Inferior parietal cortex (tissue), 1 donor: ENCODE measurements around the gene LTA.
A peak's percentile ranks its signal among the peaks of the same experiment; 100 is the strongest.
"Not testable (repeated sequence)": the region's sequence is repeated elsewhere in the genome, so short reads cannot be mapped to it uniquely, and the experiment has no call there.

Experiments used
- DNase-seq: peaks from one replicate; pipeline ENCODE4 v3.0.0-alpha.2; 2016; ENCODE audit errors: extremely low spot score

The LTA gene

DNA sequence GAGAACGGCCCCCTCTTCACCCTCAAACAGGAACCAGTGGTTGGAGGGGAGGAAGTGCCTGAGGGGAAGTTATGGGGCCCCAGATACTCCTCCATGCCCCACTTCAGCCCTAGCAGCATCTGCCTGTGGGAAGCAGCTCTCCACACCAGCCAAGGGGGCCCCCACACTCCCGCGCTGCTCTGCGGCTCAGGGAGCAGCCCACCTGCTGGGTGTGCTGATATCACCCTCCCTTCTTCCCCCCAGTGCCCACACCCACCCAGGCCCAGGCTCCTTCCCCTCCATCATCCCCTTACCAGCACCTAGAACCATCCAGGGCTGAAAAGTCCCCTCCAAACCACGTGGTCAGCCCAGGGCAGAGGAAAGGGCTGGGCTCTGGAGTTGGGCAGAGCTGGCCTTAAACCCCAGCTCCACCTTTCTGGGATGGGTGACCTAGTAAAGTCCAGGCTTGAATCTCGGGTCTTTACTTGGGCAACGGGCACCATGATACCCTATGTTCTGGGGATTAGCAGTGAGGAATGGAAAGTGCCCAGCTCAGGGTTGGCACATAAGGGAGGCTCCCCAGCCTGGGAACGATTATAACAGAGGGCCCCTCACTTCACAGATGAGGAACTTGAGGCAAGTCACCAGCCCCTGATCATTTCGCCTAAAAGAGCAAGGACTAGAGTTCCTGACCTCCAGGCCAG, 14.7 kb downstream of the LTA start:
- no peak for DNase-seq

DNA sequence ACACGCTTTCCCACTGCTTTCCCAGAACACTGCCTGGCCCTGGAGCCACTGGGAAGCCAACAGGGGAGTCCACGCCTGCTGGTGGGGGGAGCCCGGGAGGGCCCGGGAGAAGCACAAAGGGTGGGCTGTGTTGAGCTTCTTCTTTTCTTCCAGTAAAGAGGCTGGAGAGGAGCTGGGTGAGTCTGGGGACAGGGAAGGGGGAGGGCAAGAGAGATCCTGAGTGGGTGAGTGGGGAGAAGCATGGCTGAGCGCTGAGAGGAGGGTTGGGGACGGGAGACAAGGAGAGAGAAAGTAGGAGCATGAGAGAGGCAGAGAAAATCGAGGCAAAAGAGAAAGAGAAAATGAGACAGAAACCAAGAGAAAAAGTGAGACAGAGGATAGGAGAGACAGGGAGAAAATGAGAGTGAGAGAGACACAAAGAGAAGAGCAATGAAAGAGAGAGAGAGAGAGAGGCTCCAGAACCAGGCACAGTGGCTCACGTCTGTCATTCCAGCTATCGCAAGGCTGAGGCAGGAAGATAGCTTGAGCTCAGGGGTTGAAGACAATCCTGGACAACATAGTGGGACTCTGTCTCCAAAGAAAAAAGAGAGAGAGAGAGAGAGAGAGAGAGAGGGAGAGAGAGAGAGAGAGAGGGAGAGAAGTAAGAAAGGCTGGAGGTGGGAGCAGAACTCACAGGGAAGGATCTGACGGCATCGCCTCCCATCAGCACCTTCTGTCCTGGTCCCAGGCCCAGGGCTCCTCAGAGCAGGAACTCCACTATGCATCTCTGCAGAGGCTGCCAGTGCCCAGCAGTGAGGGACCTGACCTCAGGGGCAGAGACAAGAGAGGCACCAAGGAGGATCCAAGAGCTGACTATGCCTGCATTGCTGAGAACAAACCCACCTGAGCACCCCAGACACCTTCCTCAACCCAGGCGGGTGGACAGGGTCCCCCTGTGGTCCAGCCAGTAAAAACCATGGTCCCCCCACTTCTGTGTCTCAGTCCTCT, 16.0 kb downstream of the LTA start:
- DNase-seq, result no peak

DNA sequence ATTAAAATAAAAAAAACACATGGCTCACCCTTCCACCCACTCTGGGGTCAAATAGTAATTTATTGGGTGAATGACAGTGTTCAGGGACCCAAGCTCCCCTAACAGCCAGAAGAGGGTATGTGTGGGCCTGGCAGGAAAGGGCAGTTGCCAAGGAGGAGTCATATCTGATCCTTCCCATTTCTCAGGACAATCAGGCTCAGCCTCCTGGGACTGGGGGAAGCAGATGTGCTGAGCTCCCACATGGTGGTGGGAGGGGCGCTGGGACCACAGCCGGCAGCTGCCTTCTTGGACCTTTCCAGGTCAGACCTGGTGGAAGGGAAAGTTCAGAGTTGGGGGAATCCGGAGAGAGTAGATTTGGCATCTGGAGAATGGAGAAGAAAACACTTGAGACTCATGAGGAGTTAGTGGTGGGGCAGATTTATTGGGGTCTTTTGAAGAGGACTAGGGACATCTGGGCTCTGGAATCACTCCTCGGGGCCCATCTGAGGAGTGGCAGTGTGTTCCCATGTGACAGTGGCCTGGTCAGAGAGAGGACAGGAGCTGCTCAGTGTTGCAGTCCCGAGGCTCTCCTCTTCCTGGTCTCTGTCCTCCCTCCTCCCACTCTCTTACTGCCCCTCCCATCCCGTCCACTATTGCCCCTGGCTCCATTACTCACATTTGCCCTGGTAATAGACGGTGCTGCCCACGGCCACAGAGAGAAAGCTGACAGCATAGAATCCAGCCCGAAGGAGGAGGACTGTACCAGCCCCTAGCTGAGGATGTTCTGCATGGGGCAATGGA, 17.0 kb downstream of the LTA start:
- no peak for DNase-seq

DNA sequence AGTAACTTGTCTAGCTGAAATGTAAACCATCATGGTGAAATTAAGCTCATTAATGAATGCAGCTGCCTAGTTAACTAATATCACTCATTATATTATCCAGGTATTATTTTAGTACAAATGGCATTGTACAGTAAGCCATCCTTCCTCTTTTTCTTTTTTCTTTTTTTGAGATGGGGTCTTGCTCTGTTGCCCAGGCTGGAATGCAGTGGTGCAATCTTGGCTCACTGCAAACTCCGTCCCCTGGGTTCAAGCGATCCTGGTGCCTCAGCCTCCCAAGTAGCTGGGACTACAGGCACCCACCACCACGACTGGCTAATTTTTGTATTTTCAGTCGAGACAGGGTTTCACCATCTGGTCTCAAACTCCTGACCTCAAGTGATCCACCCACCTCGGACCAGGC, 18.6 kb downstream of the LTA start:
- not testable (repeated sequence) for DNase-seq

DNA sequence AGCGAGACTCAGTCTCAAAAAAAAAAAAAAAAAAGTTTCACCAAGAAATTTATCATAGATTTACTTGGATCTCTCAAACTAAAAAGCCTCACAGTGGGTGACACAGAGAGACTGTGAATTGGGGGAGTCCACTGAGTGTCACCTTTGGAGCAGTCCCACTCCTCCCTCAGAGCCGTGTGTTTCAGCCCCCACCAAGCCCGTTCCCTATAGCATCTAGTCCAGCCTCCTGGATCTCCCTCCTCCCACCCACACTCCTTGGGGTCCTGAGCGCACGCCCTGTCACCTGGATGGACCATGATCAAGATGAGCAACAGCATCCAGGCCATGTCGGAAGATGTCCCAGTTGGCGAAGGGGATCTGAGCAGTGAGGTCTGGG, 20.3 kb downstream of the LTA start:
- no peak for DNase-seq

DNA sequence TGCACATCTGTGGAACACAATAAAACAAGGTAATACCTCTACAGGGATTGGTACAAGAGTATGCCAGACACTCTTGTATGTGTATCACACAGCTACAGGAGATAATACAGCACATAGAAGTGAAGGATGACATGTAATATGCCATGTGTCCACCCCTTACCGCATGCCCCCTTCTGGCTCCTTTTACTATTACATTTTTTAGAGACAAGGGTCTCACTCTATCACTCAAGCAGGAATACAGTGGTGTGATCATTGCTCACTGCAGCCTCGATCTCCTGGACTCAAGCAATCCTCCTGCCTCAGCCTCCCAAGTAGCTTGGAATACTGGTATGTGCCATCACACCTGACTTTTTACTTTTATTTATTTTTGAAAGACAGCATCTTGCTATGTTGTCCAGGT, 24.9 kb downstream of the LTA start:
- no peak for DNase-seq

DNA sequence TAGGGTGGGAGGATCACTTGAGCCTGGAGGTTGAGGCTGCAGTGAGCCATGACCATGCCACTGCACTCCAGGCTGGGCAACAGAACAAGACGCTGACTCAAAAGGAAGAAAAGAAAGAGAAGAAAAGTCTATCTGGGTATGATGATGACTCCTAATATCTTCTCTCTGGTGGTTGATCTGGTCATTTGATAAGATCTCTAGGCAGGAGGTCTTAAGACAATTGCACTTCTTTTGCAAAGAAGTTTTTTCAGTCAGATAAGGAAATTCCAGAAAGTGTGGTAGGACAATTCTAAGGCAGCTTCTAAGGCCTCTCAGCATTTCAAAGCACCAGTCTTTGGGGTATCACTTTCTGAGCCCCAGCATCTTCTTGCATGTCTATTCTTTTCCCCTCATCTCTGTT, 35.2 kb downstream of the LTA start:
- no peak for DNase-seq

DNA sequence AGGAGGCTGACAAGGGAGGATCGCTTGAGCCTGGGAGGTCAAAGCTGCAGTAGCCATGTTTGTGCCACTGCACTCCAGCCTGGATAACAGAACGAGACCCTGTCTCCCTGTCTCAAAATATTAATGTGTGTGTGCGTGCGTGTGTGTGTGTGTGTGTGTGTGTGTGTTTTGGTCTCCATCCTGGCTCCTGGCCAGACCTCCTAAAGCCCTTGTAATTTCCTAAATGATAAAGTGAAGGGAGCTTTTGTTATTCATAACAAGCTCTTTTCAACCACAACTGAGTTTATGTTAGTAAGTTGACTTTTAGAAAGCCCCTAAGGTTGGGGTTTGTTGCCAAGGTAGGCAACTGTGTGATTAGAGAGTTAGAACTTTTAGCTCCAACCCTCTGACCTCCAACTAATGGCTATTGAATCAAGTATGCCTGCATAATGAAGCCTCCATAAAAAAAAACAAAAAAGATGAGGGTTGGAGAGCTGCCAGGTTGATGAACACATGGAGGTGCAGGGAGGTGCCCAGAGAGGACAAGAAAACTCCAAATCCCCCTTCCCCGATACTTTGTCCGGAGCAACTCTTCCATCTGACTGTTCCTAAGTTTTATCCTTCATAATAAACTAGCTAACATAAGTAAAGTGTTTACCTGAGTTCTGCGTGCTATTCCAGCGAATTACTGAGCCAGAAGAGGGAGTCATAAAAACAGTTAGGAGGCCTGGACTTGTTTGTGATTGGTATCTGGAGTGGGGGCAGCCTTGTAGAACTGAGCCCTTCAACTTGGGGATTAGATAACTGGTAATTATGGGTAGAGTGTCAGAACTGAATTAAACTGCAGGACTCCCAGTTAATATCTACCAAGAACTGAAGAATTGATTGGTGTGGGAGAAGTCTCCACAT, 37.7 kb downstream of the LTA start:
- DNase-seq, result no peak

DNA sequence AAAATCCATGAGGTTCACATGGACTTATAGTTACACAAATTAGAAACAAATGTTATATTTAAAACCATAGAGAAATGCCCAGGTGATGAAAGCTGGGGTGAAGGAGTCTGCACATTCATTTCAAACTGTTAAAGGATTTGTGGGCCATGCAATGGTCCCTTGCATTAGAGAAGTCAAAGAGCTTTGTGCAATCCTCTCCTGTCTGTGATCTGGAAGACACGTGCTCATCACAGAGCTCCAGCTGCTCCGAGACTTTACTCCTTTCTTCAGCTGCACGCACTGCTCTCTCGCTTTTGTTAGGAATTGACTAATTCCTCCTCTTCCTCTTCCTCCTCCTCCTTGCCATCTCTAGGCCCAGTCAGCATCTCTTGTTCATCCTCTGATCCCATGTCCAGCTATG, 38.9 kb downstream of the LTA start:
- DNase-seq, result no peak

DNA sequence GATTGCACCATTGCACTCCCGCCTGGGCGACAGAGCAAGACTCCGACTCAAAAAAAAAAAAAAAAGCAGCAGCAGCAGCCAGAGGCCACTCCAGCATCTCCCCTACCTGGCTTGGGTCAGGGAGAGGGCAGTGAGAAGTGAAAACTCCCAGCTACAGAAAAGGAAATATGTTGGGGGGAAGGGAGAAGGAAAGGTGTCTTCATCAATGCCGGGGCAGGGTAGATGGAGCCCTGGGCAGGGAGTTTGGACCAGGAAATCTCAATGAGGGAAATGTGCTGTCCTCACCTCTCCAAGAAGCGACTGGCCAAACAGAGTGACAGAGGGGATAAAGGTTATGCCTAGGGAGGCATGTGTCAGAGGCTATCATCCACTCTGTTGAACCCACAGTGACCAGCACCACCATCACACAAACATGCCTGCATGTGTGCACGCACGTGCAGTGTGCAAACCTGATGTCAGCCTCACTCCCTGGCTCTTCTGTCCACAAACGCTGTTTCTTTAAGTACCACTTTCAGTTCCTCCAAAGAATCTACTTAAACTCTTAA, 42.1 kb downstream of the LTA start:
- DNase-seq, result no peak

DNA sequence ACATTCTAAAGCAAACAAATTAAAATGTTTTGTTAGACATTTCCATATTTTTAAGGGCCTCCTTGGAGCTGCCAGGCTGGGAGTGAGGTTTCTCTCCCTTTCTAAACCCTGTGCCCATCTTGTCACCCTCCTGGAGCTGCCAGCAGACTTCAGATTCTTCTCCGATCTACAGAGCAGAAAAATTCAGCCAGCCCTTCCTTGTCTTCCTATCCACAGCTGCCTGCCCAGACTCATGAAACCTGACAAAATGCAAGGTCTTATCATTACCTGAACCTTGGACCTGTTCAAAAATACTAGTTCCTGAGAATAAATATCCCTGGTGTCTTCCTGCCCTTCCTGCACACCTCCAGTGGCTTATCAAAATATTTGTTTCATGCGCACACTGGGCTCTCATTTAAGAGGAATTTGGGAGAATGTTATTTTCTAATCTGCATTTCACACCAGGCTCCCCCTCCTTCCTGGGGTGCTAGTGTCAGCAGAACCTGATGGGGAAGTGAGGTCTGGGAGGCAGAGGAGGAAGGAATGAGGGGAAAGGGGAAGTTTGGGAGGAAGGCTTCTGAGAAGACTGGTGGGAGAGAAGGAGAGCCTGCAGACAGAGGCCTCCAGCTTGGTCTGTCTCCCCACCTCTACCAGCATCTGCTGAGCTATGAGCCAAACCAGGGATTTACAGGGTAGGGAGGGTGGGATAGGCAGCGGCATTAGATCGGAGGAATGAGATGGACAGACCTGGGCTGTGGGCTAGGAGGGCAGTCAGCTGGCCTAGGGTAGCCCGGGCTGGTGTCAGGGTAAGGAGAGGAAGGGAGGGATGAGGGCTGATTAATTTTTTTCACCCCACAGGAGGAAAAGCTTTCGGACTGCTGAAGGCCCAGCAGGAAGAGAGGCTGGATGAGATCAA, 42.8 kb downstream of the LTA start, which contains the start of gene AIF1:
AIF1 (plus strand) TSS at position 551 of the 895 bp plus-strand sequence; CDS start at position 647, 96 bp downstream.
- DNase-seq, result no peak

DNA sequence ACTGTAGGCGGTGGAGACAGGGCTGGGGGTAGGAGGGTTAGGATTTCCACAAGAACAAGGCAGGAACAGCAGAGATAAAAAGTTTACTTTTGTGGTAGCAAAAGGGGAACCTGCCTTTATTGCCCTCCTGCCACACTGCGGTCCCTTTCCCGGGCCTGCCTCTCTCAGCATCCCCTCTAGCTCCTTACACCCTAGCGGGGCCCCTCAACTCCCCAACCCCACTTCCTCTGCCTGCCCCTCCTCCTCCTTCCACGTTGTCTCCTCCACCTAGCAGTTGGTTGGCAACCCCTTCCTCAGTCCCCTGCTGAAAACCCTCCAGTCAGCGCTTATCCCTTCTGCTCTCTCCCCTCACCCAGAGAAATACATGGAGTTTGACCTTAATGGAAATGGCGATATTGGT, 43.7 kb downstream of the LTA start:
- no peak for DNase-seq

DNA sequence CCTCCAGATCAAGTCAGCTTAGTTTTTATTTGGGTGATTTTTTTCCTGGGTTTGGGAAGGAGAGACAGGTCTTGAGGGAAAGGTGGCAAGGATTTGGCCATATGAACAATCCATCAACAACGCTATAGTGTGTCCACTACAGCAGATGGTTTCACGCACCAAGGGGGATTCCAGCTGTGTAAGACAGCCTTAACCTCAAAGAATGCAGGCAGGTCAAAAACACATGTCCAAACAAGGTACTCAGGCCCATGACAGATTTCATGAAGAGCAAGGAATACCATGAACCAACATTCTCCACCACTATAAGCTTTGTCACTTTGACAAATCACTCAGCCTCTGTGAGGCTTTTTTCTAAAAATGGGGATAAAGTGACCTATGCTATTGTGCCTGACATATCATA, 44.9 kb downstream of the LTA start:
- DNase-seq, result no peak

DNA sequence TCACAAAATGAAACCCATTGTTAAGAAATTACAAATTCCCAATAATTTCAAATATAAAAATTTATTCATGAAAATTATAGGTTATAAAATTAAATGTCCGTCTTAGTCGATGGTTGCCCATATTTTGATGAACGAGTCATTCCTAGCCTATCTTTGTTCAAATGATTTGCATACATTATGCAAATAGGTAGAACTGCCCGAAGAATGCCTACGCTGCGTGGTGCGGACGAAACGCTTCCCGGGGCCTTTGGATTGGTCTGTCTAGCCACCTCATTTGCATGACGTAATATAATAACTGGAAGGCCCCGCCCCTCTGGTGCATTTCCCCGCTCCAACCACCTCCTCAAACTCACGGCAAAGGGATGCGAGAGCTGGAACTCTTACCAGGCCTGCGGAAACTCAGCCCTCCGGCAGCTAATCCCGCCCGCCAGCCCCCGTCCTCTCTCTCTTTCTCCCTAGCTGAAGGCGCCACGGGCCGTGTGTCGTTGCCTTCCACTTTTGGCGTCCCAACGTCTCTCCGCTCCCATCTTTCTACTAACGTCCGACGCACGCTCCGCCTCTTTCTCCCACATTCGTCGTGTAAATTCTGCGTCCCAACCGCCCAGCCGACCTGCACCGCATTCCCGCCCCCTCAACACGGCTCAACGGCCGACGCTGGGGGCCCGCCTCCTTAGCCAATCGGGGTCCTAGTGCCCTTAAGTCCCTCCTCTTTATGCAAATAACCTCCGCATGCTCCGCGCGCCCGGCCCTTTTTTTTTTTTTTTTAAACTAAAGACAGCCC, 47.9 kb downstream of the LTA start:
- peak; percentile 97 for DNase-seq

DNA sequence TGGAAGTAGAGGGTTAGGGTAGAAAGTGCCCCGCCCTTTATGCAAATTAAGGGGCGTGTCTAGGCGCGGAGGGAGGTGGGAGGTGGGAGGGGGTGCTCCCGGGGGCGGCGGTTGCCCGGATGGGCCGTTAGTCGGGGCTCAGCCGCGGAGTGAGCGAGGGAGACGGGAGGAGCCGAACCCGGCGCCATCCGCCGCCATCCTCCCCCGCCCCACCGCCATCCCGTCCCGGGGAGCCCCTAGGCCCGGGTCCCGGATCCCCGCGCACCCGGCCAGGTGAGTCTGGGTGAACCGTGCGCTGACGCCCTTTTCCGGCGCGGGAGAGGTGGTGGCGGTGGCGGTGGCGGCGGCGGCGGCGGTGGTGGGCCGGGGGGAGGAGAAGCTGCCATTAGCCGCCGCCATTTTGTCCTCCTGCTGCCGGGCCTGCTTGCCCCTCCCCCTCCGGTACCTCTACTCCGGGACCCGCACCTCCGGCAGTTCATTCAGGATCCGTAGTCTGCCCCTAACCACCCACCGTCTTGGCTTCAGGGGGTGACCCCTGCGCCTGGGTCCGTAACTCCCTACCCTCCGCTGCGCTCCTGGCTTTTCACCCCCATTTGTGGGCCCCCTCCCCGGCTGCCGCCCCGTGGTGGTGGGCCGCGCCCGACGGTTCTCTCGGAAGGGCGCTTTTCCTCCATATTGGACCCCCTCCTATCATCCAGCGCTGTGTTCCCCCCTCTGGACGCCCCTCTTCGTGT, 48.7 kb downstream of the LTA start, which contains the start of gene PRRC2A:
PRRC2A (plus strand) TSS at position 130 of the 734 bp plus-strand sequence. CDS start 2,075 bp downstream, outside the sequence.
- DNase-seq, result peak; percentile 50

DNA sequence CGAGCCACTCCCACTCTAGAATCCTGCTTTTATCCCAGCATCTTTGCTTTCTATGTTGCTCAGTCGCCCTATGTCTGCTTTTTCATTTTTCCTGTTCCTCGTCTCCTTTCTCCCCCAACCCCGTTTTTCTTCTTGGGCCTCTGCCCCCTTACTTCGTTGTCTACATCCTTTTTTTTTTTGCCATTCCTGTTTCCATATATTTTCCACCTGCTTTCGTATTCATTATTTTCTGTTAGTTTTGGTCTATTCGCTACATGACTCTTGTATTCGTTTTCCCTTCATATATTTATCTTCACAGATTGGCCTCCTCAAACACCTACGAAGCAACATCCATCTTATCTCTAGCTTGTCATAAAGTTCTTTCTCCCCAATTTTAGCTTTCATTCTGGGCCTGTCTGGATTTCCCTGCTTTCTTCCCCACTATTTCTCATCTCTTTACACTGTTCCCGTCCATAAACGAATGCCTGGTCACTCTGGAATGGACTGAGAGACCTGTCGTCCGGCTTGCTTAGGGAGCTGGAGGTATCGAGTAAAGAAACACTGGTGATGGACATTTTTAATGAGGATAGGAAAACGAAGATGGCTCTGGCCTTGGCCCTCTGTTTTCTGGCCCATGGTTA, 49.3 kb downstream of the LTA start:
- DNase-seq, result peak; percentile 12

DNA sequence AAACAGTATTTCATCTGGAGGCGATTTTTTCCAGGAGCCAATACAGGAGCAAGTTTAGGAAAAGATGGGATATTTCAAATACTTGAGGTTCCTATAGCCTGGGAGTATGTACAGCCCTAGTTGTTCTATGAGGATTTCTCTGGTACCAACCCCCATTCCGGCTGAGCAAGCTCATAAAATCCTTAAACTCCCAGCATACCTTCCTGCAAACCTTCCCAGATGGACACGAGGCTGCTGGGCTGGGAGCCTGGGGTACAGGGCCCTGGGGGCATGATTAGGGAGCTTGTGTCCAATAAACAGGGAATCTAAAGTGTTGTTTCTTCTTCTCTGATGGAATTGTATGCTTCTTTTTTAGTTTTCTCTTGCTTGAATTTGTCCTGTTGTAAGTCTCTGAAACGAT, 49.9 kb downstream of the LTA start:
- DNase-seq, result no peak

DNA sequence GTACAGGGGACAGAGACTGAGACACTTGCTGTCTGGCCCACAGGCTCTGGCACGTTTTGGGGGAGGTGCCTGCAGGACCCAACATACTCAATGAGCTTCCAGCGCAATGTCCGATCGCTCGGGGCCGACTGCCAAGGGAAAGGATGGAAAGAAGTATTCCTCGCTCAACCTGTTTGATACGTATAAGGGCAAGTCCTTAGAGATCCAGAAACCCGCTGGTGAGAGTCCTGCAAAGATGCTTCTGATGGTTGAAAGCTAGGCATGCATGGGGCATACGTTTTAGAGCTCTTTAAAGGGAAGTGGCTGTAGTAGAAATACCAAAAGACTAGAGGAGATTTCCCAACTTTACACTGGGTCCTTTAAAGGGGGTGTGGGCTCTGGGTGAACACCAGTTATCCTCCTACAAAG, 50.6 kb downstream of the LTA start:
- DNase-seq, result no peak
